ENCODE results near the gene TAB2. TPM values are rescaled to one million over a fixed set of nuclear protein-coding genes. Genes with fewer than 3 reads are reported as not detected.

TAB2 gene
- polyA plus RNA-seq, 1 experiment: 23.9 TPM

GRCh38 chr6:149331043-149331807, 13.7 kb downstream of the TAB2 start:
- no peaks in the 10 kb centered on the region for H3K27me3 ChIP-seq (ENCODE audit: control insufficient read depth, insufficient read depth, low read length)
- no peaks in the 10 kb centered on the region for H3K36me3 ChIP-seq (ENCODE audit: control insufficient read depth, insufficient read depth, low read length)
- no peak for DNase-seq (ENCODE audit: low read depth)
- CTCF ChIA-PET: no interaction called here
- H3K4me3 ChIP-seq (ENCODE audit: low read depth, low read length): no peak overlapping the region
- POLR2A ChIA-PET: interaction anchor here (0.6 kb wide), 1 partner anchor 588 kb away, joined by 8 read pairs; no protein-coding TSS in a partner anchor
- TF ChIP-seq CTCF (IDR thresholded peaks at IDR 0.05; ENCODE audit: insufficient read depth, low read depth, low read length): no peak

- no peaks in the 10 kb centered on the region for H3K36me3 ChIP-seq (ENCODE audit: control insufficient read depth, insufficient read depth, low read length)
- ChIA-PET POLR2A (no interaction called here), CTCF (no interaction called here)
- DNase-seq (ENCODE audit: low read depth): no peak
- H3K4me3 ChIP-seq (ENCODE audit: low read depth, low read length): no peak overlapping the region
- no peak for TF ChIP-seq CTCF (IDR thresholded peaks at IDR 0.05; ENCODE audit: insufficient read depth, low read depth, low read length)
- H3K27me3 ChIP-seq (ENCODE audit: control insufficient read depth, insufficient read depth, low read length): no peaks in the 10 kb centered on the region
Measured at GRCh38 chr6:149331871-149332270, 14.4 kb downstream of the TAB2 start.

GRCh38 chr6:149332602-149333265, 15.2 kb downstream of the TAB2 start:
- POLR2A ChIA-PET: interaction anchor here (0.6 kb wide), 1 partner anchor 117 kb away, joined by 6 read pairs; no protein-coding TSS in a partner anchor
- Histone ChIP-seq H3K36me3 (ENCODE audit: control insufficient read depth, insufficient read depth, low read length) (no peaks in the 10 kb centered on the region), H3K4me3 (ENCODE audit: low read depth, low read length) (no peak overlapping the region), H3K27me3 (ENCODE audit: control insufficient read depth, insufficient read depth, low read length) (no peaks in the 10 kb centered on the region)
- CTCF ChIA-PET: no interaction called here
- no peak for TF ChIP-seq CTCF (IDR thresholded peaks at IDR 0.05; ENCODE audit: insufficient read depth, low read depth, low read length)
- no peak for DNase-seq (ENCODE audit: low read depth)

GRCh38 chr6:149333266-149333620, 15.7 kb downstream of the TAB2 start:
- DNase-seq (ENCODE audit: low read depth): no peak
- no peaks in the 10 kb centered on the region for H3K27me3 ChIP-seq (ENCODE audit: control insufficient read depth, insufficient read depth, low read length)
- no peak overlapping the region for H3K4me3 ChIP-seq (ENCODE audit: low read depth, low read length)
- no peaks in the 10 kb centered on the region for H3K36me3 ChIP-seq (ENCODE audit: control insufficient read depth, insufficient read depth, low read length)
- TF ChIP-seq CTCF (IDR thresholded peaks at IDR 0.05; ENCODE audit: insufficient read depth, low read depth, low read length): no peak
- CTCF ChIA-PET: interaction anchor here (0.9 kb wide), 1 partner anchor 19 kb away, joined by 3 read pairs; no protein-coding TSS in a partner anchor
- POLR2A ChIA-PET: no interaction called here

- CTCF ChIA-PET: interaction anchor here (0.9 kb wide), 1 partner anchor 18 kb away, joined by 3 read pairs; no protein-coding TSS in a partner anchor
- TF ChIP-seq CTCF (IDR thresholded peaks at IDR 0.05; ENCODE audit: insufficient read depth, low read depth, low read length): no peak
- DNase-seq (ENCODE audit: low read depth): no peak
- H3K4me3 ChIP-seq (ENCODE audit: low read depth, low read length): no peak overlapping the region
- POLR2A ChIA-PET: no interaction called here
- no peaks in the 10 kb centered on the region for H3K27me3 ChIP-seq (ENCODE audit: control insufficient read depth, insufficient read depth, low read length)
- H3K36me3 ChIP-seq (ENCODE audit: control insufficient read depth, insufficient read depth, low read length): no peaks in the 10 kb centered on the region
Measured at GRCh38 chr6:149334201-149334600, 16.7 kb downstream of the TAB2 start.
